HG02852 (cell line): ENCODE results near the gene GDF3.
"Not testable (repeated sequence)": the region's sequence is repeated elsewhere in the genome, so short reads cannot be mapped to it uniquely, and the experiment has no call there.

ENCODE experiments used
- ATAC-seq: cut with Tn5 transposase; IDR thresholded peaks from one replicate; pipeline ENCODE4 v1.9.1; 2021; ENCODE audit warnings: mild to moderate bottlenecking, moderate library complexity; ENCODE audit not compliant: unreplicated experiment

The GDF3 gene

DNA sequence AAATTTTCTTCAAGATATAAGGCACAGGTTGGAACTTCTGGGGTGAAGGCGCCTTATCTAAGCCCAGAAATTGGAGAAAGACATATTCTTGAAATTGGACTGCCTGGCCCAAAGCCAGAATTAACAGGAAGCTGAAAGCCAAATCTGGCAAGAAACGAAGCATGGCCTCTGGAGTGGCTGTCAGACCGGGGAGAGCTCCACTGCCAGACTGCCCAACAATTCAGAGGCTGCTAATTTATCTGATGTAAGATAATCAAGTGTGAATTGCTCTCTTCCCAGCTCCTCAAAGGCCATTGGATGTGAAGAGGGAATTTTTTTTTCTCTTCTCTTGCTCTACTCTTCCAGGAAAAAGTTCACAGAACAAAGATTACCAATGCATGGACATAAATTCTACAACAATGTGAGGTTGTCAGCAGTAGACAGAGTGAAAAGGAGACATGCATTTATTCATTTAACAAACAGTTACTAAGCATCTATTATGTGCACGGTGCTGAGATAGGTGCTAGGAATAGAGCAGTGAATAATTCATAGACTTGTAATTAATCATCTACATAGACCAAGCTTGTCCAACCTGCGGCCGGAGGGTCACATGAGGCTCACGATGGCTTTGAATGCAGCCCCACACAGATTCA lies at the start of gene GDF3:
Gene GDF3, minus strand, starts transcription at position 210 of the 632 bp plus-strand sequence. Its CDS starts 47 bp downstream, at position 163.
- ATAC-seq: no peak

DNA sequence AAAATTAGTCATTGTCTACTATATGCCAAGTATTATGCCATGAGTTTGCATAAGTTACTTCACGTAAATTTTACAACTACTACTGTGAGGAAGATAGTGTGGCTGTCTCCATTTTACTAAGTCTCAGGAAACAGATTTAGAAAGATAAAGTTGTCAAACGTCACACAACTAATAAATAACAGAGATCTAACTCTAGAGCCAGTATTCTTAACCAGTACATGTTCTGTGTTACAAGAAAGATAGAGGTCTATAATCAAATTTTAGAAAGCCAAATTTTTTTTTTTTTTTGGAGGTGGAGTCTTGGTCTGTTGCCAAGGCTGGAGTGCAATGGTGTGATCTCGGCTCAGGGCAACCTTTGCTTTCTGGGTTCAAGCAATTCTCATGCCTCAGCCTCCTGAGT lies 37.4 kb upstream of the GDF3 start:
- ATAC-seq: no peak

DNA sequence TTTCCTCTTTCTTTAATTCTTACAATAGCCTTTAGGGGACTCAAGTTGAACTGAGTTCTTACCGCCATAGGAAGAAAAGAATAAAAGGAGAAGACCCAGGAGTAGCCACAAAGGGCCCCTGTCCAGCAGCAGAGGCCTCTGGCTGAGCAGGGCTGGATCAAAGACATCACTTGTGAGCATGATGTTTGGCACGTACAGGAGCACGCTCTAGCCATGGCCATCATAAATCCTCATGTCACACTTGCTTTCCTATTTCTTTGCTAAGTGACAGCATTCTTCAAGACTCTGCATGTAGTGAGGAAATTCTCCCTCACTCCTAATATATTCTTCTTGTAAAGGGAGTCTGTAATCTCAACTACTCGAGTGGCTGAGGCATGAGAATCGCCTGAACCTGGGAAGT lies 35.9 kb upstream of the GDF3 start:
- ATAC-seq: no peak

DNA sequence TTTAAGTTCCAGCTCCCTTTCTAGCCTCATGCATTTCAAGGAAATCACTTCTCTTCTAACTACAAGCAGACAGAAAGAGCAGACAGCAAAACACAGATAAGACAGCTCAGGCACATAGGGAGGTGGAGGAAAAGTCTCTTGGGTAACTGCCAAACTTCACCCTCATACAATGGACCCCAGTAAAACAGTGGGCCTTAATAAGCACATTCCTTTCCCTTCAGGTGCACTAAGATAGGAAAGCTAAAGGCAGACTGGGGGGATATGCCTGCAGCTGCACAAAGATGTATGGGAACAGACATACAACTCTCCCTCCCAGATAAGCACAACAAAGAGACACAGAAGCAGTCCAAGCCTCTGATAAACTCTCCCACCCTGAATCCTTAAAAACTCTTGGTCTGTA lies 35.4 kb upstream of the GDF3 start:
- ATAC-seq: not testable (repeated sequence)

DNA sequence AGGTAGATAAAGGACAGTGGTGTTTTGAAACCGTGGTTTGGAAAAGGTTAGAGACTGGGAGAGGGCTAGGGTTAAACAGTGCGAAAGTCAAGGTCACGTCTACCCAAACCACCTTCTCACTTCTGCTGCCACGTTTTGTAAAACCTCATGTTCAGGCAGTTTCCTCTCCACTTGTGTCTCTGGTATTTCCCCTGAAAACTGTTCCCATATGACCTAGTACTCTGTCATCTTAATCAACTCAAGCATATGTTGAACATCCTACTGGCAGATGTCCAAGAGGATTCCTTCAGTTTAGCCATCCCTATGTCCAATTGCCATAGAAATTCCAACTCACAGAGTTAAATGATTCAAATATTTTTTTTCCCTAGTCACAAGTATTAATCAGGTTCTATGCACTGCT lies 34.2 kb upstream of the GDF3 start:
- ATAC-seq: no peak

DNA sequence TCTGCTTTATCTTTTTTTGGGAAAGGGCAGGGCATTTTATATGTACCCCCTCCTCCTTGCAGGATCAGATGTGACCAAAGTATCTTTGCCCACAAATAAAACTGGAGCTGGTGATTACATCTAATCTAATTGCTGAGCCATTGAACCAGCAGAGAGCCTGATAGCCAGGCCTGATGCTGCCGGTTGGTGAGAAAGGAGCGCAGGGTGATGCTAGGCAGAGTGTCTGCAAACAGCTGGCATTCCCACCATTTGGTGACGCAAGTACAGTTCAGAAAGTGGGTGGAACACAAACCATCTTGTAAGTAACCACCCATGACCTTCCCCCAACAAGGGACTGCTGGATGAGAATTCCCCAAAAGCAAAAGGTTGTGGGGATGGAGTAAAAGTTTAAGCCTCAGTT lies 28.4 kb upstream of the GDF3 start:
- no peak for ATAC-seq

DNA sequence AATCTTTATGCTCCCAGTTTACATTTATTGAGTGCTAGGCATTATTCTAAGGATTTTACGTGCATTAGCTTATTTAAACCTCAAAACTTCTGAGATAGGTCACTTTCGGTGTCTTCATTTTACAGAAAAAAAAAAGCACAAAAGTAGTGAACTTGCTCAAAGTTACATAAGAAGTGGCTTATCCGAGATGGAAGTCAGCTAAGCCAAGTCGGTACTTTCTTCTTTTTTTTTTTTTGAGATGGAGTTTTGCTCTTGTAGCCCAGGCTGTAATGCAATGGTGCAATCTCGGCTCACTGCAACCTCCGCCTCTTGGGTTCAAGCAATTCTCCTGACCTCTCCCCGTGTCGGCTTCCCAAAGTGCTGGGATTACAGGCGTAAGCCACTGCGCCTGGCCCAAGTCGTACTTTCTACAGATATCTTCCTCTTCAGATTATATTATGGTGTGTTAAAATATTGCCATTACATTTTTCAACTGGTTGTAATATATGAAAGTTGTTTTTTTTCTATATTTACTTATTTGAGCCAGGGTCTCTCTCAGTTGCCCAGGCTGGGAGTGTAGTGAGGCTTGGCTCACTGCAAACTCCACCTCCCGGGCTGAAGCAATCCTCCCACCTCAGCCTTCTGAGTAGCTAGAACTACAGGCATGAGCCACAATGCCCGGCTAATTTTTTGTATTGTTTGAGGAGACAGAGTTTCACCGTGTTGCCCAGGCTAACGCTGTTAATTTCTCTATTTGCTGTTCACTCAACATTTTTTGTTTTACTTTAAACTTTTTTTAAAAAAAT lies 24.6 kb upstream of the GDF3 start:
- no peak for ATAC-seq

DNA sequence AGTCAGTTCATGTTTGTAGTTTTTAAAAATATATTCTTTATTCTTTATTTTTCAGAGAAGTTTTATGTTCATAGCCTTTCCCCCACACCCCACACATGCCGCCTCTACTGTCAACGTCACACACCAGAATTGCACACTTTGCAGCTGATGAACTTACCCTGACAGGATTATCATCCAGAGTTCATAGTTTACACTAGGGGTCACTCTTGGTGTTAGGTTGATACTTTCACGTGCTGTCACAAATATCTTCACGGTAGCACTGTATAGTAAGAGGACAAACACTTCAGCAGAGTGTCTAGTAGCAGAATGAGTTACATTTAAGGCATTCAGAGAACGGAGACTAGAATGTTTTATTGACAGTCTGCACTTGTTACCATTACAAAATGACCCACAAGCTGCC lies 20.8 kb upstream of the GDF3 start:
- no peak for ATAC-seq

DNA sequence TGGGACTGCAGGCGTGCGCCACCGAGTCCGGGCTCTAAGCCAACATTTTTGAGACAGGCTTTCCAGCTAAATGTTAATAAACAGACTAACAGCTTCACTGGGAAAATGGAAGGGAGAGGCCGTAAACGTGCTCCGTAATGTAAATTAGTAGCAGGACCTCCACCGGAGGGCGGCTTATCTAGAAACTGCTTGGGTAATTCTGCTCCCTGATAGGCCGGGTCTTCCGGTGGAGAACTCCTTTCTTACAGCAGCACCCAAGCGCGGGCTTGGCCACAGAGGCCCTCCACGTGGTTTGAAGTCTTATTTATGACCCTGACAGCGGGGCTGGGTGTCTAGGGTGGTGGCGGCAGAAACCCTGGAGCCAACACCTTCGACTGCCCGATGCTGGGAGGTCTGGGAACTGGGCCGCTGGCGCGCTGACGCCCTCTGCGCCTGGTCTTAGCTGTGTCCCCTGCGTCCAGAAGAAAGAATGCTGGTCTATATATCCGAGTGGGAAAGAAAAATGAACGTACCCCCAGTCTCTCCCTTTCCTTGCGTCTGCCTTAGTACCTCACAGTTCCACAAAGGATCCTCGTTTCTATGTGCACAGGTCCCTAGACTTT lies 17.4 kb upstream of the GDF3 start:
- ATAC-seq: no peak

DNA sequence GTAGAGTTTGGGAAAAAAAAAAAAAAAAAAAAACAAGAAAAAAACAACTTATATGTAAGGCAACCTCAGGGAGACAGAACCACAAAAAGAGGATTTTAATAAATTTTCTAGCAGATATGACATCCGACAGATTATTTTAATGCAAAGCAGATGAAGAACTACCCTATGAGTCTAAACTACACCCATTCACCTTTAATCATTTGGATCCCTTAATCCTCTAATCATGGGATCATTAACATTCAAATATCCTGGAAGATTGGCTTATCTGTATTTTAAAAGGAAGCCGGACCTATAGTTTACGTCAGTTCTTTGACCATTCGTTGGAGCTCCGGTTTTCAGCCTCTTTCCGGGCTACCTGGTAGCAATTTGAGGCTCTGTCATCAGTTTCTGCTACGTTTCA lies 15.6 kb upstream of the GDF3 start, which contains the start of gene DPPA3:
Gene DPPA3, plus strand, starts transcription at position 301 of the 400 bp plus-strand sequence. CDS start 138 bp downstream, outside the sequence.
- no peak for ATAC-seq

DNA sequence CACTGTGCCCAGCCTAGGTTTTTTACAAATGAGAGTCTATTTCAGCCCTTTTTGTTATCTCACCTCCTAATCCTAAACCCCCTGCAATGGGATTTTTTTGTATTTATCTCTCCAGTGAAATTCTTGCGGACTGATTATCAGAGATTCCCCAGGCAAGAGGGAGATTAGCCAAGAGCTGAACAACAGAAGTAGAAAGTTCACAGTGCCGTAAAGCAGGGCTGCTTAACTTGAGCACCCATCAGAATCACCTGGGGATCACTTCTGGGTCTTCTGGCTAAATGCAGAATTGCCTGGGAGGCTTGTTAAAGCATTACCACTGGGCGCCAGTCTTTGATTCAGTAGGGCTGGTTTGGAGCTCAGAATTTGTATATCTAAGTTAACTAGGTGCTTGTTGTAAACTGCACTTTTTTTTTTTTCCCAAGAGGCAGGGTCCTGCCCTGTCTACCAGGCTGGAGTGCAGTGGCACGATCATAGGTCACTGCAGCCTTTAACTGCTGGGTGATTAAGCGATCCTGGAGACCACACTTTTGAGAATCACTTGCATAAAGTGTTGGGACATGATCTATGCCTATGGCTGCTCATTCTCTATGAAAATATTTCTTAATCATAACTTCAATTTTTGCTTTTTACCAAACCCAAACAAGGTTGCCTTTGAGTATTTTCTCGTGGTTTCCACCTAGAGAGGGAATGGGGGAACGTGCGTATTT lies 14.5 kb upstream of the GDF3 start:
- ATAC-seq: no peak

DNA sequence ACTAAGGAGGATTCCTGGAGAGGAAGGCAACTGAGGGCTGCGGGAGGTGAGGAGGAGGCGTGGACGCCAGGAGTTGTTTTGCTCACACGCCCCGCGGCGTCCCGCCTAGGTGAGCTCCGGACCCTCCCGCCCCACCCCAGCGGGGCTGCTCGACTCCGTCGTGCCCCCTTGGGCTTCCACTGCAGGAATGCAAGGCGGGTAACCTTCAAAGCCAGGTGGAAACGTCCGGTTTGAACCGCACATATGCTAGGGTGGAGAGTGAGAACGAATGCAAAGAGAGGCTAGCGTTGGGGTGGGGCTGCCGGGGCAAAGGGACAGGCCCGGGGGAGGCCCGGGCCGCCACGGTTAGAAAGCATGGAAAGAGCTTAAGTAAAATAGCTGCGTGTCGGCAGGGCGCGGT lies 10.3 kb upstream of the GDF3 start:
- no peak for ATAC-seq

DNA sequence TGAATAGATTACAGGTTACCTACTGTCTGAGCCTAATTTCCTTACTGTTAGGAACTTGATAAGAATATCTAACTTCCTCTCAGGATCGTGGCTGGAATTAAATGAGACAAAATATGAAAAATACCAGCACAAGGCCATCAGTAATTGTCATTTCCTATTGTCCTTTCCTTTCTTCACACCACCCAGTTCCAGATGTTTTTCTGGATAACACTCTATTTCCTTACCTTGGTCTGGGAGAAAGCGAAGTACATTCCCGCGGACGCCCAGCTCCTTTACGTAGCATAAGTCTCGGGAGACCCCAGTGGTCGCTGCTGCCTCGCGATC lies 376 bp downstream of the GDF3 start:
- no peak for ATAC-seq

DNA sequence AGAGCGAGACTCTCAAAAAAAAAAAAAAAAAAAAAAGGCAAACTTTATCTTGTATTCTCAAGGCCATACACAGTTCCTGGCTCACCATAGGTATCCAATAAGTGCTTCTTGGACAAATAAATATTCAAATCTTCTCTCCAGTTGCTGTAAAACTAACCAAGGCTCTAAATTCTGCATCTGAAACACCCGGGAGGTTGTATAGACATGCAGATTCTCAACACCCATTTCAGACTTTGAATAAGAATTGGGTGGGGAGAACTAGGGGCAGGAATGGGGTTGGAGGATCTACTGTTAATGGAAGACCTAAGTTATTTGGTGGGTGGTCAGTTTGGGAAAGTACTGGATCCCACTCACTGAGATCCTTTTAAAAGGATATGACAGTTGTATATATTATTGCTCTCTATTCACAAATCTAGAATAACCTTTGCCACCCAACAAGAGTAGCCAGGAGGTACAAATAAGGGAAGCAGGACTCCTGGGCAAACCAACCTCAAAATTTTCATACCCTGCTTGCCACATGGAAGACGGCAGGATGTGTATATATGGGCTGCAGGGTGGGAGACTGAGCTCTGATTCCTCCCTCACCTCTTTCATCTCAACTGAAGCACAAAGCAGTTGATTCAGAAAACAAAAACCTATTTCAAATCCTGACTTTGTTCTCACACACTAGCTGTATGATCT lies 879 bp downstream of the GDF3 start:
- ATAC-seq: no peak

DNA sequence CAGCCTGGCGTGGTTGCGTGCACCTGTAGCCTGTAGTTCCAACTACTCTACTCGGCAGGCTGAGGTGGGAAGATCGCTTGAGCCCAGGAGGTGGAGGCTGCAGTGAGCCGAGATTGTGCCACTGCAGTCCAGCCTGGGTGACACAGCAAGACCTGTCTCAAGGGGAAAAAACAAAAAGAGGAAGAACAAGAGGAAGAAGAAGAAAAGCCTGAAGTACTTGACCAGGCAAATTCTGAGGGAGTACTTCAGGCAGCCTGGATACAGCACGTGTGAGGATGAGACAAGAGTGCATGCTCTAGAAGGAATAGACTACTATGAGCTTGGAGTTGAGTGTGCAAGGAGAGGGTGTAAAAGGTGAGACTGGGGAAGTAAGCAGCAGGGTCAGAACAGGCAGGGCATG lies 1.8 kb downstream of the GDF3 start:
- ATAC-seq: no peak

DNA sequence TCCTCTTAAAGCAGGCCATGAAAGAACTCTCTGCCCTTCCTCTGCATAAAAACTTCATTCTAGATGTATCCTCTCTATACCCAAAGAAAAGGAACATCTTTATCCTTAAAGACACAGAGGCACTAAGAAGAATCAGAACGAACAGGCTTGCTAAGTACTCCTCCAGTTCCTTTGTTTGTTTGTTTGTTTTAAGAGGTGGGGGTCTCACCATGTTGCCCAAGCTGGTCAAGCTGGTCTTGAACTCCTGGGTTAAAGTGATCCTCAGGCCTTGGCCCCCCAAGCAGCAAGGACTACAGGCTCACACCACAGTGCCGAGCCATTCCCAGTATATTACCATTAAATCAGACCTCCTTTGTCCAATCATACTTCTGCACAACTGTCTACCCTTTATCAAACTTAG lies 14.0 kb downstream of the GDF3 start:
- no peak for ATAC-seq

DNA sequence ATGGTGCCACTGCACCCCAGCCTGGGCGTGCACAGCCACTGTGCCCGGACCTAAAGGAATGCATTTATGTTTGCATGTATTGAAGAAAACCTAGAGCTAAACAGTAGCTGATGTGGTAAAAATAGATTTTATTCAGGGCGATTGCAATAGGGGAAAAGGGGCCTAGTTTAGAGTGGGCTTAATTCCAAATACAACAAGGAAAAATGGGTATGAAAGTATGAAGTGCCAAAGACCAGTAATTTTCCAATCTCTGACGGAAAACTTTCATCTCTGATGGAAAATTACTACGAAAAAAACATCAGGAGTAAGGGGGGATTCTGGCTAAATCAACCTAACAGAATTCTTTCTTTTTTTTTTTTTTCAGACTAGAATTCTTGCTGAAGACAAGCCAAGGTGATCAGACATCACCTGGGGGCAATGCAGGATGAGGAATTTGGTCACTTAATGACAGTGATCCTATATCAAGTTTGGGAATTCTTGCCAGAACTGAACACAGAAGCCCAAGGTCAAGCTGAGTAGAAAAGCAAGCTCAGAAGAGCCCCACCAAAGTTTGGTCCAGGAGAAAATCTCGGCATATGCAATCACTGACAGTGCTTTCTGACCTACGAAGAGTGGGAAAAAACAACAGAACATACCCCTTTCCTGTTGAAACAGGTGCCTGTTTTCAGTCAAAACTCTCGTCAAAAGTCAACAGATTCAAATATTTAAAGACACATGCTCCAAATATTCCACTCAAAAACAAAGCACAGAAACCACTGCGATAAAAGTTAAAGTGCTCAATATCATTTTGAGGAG lies 16.1 kb downstream of the GDF3 start:
- ATAC-seq: no peak

DNA sequence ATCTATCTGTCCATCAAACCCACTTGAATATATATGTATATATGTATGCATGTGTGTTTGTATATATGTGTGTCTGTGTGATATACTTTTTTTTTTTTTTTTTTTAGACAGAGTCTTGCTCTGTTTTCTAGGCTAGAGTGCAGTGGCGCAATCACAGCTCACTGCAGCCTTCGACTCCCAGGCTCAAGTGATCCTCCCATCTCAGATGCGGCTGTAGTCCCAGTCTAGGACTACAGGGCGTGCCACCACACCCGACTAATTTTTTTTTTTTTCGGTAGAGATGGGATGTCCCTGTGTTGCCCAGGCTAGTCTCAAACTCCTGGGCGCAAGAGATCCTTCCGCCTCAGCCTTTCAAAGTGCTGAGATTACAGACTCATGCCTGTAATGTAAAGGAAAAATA lies 16.8 kb downstream of the GDF3 start:
- no peak for ATAC-seq

DNA sequence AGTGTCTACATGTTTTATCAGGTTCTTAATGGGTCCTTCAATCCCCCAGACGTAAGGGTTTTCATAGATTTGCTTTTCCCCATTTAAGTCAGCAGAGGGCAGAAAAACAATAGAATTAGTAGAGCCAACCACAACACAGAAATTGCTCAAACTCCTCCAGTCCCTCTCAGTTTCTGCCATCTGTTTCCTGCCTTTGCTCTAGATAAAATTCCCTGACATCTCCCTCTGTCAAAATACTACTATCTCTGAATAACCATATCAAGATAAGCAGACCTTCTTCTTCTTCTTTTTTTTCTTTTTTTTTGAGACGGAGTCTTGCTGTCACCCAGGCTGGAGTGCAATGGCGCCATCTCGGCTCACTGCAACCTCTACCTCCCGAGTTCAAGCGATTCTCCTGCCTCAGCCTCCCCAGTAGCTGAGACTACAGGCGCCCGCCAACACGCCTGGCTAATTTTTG lies 18.1 kb downstream of the GDF3 start:
- ATAC-seq: not testable (repeated sequence)

DNA sequence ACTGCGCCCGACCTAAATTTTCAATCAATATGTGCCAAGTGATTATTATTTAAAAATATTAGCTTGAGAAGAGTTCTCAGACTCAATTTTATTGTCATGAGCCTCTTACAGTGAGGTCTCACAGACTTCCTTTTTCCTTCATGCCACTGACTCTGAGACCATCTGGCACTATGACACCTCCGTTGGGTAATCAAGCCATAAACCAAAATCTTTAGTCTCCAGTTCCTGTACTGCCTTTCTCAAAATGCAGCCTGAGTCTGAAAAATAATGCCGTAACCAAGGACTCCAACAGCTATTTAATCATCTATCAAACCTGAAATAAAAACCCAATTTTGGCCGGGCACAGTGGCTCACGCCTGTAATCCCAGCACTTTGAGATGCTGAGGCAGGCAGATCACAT lies 20.1 kb downstream of the GDF3 start:
- not testable (repeated sequence) for ATAC-seq
